Lower leg skin (tissue), 4 donors: ENCODE measurements around the gene TIMM17B. TPM values are rescaled to one million over a fixed set of nuclear protein-coding genes. Genes with fewer than 3 reads are reported as not detected.

Experiments used
- DNase-seq, 2 donors: peaks; one replicate each; pipeline ENCODE4 v3.0.0-alpha.2; 2019; ENCODE audit warnings: low spot score in 2 of 2
- H3K4me3 ChIP-seq: fragments of 200-600 bp; sonication (generic); 2 replicates; pipeline ENCODE4 v1.5.1; 2017; ENCODE audit warnings: mild to moderate bottlenecking, low read depth; ENCODE audit not compliant: poor library complexity, severe bottlenecking
- CTCF ChIP-seq, 3 donors: fragments of 450-650 bp; IDR thresholded peaks; one replicate each; pipeline ENCODE4 v1.5.1; 2016; ENCODE audit warnings: antibody characterized with exemption in 3 of 3, mild to moderate bottlenecking in 3 of 3, moderate library complexity in 2 of 3
- POLR2A ChIP-seq, 2 donors: fragments of 450-650 bp; IDR thresholded peaks; one replicate each; pipeline ENCODE4 v1.6.1; 2016 to 2017; ENCODE audit warnings: antibody characterized with exemption in 2 of 2, mild to moderate bottlenecking in 1 of 2, moderate library complexity in 1 of 2
- WGBS, 2 donors: methylation state at CpG; one replicate each; pipeline ENCODE4 v1.1.5; 2018; 5-methylcytosine and 5-hydroxymethylcytosine counted together
- intact Hi-C: fragments of 100-400 bp; cut with DNase I; formaldehyde crosslinking; loops from one replicate; pipeline ENCODE4 v1.15.0; 2023; ENCODE audit warnings: low total_unique reads
- total RNA-seq, 4 donors: library from RNA; depleted of rRNA; stranded (reverse); fragments of >200 nt; gene quantifications; one replicate each; pipeline ENCODE4 v1.1.0, GENCODE V29; 2016

The TIMM17B gene
- total RNA-seq: 10 to 100 TPM; 37.1 to 46.2 (median 42.2) TPM

- peak in 1 of 2 donors; percentile 12 for TF ChIP-seq POLR2A (IDR thresholded peaks at IDR 0.05)
- TF ChIP-seq CTCF (IDR thresholded peaks at IDR 0.05): no peak
- WGBS, 2 donors: 0 to 42% methylated on average over 30 to 35 of the region's 49 CpGs
- intact Hi-C loops: no loop called here
- DNase-seq: peak; percentile 91 to 97
- H3K4me3 ChIP-seq: peak within 1 kb of the TSS; percentile 50
Observed at GRCh38 chrX:48897625-48898306, at the start of gene TIMM17B, which contains the start of gene PQBP1. Gene TIMM17B (minus strand): TSS chrX:48897768. CDS start chrX:48897749, 19 bp downstream. Gene PQBP1 (plus strand): TSS chrX:48897930. CDS start chrX:48898510, 580 bp downstream.

GRCh38 chrX:48945517-48946348 is 48.2 kb upstream of the TIMM17B start:
- WGBS, 2 donors: 50 to 53% methylated on average over 8 of the region's 8 CpGs
- no peak for DNase-seq
- TF ChIP-seq POLR2A (IDR thresholded peaks at IDR 0.05) (no peak), CTCF (IDR thresholded peaks at IDR 0.05) (no peak)
- intact Hi-C loops: no loop called here
- no peak overlapping the region for H3K4me3 ChIP-seq

- intact Hi-C loops: no loop called here
- no peak overlapping the region for H3K4me3 ChIP-seq
- no peak for TF ChIP-seq POLR2A (IDR thresholded peaks at IDR 0.05)
- no peak for TF ChIP-seq CTCF (IDR thresholded peaks at IDR 0.05)
- 74 to 86% methylated on average over 2 of the region's 2 CpGs for WGBS, 2 donors
- no peak for DNase-seq
Observed at GRCh38 chrX:48942895-48943294, 45.3 kb upstream of the TIMM17B start.

- intact Hi-C loops: no loop called here
- TF ChIP-seq CTCF (IDR thresholded peaks at IDR 0.05): no peak
- TF ChIP-seq POLR2A (IDR thresholded peaks at IDR 0.05): no peak
- no peak for DNase-seq
- WGBS, 2 donors: 83% methylated on average over 2 of the region's 2 CpGs
- no peak overlapping the region for H3K4me3 ChIP-seq
Observed at GRCh38 chrX:48940404-48940955, 42.9 kb upstream of the TIMM17B start.

GRCh38 chrX:48939524-48940228 is 42.1 kb upstream of the TIMM17B start:
- WGBS, 2 donors: 77% methylated on average over 3 of the region's 3 CpGs
- TF ChIP-seq CTCF (IDR thresholded peaks at IDR 0.05) (no peak), POLR2A (IDR thresholded peaks at IDR 0.05) (no peak)
- DNase-seq: no peak
- H3K4me3 ChIP-seq: no peak overlapping the region
- intact Hi-C loops: no loop called here
